ENCODE measurements around the gene CCDC97.

CCDC97 gene

DNA sequence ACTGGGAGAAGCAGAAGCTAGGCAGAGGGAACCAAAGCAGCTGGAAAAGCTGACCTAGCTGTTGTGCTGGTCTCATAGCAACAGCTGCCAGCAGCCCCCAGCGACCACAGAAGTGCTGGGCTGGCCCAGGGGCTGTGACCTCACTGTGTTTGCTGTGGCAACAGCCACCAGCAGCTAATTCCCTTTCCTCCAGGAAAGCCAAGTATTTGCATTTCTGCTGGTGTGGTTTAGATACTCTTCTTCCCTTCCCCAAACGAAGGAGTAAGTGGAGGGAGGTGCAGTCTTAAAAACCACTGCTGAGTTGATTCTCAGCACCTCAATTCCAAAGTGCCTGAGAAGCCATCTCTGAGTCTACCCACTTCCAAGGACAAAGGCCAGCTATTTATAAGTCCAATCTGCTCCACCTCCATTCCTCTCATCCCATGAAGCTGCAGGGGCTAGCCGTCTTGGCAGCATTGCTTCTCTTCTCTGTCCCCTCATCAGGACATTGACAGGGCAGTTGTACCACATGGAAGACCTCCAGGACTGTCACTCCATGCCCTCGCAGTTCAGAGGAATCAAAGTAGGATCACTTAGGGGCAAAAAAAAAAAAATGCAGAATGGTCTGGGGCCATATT lies 11.5 kb upstream of the CCDC97 start:
- DNase-seq (ENCODE audit: low spot score), result peak; percentile 62

- DNase-seq (ENCODE audit: low spot score), result peak; percentile 56
These were observed 10.8 kb upstream of the CCDC97 start for GRCh38 chr19:41299046-41299754.

DNA sequence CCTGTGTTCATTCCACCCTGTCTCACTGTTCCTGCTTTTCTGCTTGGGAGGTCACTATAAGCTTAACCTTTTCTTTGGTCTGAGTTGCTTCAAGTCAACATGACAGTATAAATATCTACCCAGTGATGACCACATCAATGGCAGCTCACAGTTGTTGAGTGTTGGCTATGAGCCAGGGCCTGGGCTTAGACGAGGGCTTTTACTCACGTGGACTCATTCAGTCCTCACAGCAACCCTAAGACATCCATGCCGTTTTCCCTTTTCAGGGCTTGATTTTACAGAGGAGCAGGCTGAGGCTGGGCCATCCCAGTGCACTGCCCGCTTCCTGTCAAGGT lies 10.2 kb upstream of the CCDC97 start:
- peak; percentile 48 for DNase-seq (ENCODE audit: low spot score)

DNA sequence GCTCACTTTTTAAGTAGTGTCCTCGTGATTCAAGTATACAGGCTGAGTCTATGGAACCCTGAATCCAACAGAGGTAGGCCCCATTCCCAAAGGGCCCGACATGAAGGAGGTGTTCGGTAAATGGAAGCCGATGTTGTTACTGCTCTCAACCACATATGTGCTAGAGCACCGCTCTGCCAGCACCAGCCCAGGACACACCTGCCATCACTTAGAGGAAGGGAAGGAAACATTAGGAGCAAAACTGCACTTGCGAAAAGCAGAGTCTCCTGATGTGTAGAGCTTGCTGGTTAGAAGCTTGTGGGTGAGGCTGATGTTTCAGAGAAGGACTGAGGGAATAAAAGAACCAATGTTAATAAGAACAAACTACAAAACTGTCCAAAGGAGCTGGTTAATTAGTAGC lies 9.4 kb upstream of the CCDC97 start:
- no peak for DNase-seq (ENCODE audit: low spot score)

GRCh38 chr19:41302624-41303351 lies 7.2 kb upstream of the CCDC97 start:
- no peak for DNase-seq (ENCODE audit: low spot score)

DNA sequence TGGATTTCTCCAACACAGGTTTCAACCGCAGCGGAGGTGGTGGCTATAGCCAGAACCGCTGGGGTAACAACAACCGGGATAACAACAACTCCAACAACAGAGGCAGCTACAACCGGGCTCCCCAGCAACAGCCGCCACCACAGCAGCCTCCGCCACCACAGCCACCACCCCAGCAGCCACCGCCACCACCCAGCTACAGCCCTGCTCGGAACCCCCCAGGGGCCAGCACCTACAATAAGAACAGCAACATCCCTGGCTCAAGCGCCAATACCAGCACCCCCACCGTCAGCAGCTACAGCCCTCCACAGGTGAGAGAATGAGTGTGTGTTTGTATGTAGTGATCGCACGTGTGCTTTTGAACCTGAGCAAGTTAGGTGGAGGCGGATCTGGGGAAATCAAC lies 6.0 kb upstream of the CCDC97 start:
- DNase-seq (ENCODE audit: low spot score), result no peak

DNA sequence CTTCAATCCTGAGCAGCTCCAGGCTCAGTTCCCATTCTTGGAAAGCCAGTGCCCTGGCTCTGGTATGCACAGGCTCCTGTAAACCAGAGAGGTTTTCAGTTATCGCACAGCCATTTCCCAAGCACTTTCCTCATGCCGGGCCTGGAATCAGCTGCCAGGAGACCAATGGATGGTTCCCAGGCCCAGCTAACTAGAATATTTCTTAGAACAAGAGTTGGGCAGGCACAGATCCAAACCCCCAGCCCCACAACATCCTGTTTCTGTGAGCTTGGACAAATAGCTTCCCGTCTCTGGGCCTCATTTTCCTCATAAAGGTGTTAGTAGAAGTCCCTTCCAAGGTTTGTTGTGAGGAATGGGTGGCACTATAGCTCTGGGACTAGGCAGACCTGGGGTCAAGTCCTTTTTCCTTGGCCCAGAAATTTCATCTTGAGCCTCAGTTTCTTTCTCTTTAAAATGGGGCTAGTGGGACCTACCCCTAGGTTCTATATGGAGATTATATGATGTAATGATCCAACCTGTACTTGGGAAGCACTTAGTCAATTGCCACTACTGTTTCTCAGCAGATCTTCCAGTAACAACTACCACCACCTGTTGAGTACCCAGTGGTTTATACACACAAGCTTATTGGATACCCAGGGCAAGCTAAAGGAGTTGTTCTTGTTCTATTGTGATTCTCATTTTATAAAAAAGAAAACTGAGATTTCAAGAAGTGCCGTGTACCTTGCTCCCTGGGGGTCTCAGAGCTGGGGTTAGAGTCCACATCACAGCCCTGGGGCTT lies 5.1 kb upstream of the CCDC97 start:
- DNase-seq (ENCODE audit: low spot score), result no peak

DNA sequence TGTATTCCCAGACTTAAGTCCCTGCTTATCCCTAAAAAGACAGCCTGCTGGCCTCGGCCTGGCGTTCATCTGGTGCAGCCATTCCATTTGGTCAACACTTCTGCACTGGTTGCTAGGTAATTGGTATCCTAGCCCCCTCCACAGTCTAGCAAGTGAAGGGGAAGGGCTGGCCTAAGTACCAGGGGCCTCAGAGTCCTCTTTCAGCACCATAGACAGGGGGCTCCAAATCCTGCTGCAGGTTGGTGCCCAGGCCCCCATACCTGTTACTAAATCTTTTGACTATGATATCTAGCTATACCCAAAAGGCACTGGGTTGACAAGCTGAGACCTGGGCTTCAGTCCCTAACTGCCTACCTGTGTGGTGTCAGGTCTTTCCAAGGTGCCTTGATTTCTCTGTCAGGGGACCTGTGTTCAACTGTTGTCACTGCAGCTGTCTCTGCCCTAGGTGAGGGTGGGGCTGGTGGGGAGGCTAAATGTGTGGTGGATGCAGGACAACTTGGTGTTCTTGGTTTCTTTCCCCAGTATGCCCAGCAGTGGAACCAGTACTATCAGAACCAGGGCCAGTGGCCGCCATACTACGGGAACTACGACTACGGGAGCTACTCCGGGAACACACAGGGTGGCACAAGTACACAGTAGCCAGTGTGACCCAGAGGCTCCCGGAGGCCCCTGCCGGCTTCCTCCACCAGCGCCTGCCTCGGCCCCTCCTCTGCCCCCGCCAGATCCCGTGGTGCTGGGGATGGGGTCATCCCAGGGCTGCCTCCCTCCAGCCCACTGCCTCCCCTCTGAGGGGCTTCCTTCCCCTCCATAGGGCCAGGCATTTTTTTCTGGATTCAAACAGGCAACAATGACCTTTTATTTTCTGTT lies 3.8 kb upstream of the CCDC97 start:
- no peak for DNase-seq (ENCODE audit: low spot score)

DNA sequence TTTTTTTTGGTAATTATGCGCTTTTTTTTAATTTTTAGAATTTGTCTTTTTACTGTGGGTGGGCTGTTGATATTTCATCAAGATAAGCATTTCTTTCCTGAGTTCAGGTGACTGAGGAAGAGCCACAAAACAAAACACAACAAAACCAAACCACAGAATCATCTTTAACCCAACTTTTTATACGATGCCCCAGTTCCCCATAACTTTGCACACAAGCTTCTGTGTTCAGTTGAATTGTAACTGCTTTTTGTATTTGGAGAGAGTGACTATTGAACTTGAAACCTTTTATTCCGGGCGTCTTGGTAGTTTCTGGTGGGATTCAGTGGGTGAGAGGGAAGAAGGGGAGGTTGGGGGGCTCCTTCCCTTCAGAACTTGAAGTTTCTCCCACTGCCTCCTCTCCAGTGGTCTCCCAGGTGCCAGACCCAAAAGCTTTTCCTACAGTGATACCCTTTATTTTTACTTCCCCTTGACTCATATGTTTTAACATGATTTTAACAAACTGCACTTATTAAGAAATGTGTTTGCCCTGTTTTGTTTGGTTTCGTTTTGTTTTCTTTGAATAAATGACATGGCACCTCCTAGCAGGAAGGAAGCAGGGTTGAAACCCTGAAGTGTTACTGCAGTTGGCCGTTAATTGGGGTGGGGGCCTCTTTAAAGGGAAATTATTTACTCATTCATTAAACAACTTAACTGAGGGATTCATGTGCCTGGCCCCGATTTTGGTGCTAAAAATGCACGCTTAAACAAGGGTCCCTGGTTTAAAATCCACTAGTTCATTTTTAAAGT lies 2.7 kb upstream of the CCDC97 start:
- no peak for DNase-seq (ENCODE audit: low spot score)

DNA sequence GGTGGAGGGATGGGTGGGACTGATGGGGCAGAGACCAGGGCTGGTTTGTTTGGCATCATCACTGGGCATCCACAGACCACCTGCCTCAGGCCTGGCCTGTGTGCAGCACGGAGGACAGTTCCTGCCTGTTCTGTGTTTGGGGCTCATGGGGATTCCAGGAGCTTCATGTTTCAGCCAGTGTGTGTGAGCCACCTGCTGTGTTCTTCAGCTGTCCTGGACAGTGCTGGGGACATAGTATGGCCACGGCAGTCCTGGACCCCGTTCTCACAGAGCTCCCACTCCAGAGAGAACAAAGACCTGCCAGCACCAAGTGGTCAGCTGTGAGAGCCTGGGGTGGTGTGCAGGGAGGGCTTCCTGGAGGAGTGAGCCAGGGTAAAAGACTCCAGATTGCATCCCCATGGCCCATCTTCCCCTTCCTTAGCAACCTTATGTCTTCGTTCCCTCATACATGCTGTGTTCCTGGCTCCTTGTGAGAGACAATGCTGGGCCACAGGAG lies 2.0 kb upstream of the CCDC97 start:
- no peak for DNase-seq (ENCODE audit: low spot score)

GRCh38 chr19:41308450-41309179 lies 1.4 kb upstream of the CCDC97 start:
- peak; percentile 91 for DNase-seq (ENCODE audit: low spot score)

DNA sequence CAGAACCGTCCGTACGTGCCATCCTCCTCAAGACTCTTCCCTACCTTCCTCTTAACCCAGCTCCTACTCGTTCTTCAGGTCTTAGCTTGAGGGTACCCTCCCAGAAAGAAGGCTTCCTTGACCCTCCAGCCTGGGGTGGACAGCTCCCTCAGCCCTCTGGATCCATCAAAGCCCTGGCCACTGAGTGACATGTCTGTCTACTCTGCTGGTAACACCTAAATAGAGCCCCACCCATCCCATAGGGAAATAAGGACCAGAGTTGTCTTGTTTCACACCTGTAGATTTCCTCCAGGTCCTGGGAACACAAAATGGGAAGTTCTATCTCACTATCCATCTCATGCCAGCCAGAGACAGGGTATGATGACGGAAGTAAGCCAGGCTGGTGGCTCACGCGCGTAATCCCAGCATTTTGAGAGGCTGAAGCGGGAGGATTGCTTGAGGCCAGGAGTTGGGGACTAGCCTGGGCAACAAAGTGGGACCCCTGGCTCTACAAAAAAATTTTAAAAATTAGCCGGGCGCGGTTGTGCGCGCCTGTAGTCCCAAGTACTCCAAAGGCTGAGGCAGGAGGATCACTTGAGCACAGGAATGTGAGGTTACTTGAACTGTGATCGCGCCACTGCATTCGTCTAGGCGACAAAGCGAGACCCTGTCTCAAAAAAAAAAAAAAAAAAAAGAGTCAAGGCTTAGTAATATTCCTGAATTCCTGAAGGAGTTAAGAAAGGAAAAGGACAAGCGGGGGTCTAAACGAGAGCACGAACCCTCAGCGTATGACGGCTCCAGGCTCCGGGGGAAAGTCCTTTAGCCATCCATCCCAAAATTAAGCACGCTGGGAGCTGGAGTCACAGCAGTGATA lies 566 bp upstream of the CCDC97 start:
- peak; percentile 21 for DNase-seq (ENCODE audit: low spot score)

DNA sequence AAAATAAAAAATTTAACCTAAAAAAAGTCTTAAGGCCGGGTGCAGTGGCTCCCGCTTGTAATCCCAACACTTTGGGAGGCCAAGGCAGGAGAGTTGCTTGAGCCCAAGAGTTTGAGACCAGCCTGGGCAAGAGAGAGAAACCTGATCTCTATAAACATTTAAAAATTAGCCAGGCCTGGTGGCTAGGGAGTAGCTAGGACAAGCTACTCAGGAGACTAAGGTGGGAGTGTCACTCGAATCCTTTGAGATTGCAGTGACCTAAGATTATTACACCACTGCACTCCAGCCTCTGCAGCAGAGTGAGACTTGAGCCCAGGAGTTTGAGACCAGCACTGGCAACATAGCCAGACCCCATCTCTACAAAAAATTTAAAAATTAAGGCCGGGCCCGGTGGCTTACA lies 1.1 kb downstream of the CCDC97 start:
- no peak for DNase-seq (ENCODE audit: low spot score)

DNA sequence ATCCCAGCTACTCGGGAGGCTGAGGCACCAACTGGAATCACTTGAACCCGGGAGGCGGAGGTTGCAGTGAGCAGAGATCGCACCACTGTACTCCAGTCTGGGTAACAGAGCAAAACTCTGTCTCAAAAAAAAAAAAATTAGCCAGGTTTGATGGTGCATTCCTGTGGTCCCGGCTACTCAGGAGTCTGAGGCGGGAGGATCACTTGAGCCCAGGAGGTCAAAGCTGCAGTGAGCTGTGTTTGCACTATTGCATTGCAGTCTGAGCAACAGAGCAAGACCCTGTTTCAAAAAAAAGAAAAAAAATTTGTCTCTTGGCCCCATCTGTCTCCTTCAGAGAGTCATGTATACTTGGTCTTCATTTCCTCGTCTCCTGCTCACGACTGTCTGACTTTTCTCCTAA lies 1.6 kb downstream of the CCDC97 start:
- DNase-seq (ENCODE audit: low spot score), result no peak

DNA sequence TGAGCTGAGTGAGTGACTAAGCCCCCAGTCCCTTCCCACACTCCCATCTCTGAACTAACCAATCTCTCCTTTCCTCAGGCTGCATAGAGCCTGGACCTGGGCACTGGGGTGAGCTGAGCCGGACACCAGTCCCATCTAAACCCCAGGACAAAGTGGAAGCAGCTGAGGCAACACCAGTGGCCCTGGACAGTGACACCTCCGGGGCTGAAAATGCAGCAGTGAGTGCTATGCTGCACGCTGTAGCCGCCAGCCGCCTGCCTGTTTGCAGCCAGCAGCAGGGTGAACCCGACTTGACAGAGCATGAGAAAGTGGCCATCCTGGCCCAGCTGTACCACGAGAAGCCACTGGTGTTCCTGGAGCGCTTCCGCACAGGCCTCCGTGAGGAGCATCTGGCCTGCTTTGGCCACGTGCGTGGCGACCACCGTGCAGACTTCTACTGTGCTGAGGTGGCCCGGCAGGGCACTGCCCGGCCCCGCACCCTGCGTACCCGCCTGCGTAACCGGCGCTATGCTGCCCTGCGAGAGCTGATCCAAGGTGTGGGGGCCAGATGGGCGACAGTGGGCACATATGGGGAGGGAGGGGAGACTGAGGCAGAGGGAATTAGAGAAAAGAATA lies 6.4 kb downstream of the CCDC97 start:
- DNase-seq (ENCODE audit: low spot score), result no peak

DNA sequence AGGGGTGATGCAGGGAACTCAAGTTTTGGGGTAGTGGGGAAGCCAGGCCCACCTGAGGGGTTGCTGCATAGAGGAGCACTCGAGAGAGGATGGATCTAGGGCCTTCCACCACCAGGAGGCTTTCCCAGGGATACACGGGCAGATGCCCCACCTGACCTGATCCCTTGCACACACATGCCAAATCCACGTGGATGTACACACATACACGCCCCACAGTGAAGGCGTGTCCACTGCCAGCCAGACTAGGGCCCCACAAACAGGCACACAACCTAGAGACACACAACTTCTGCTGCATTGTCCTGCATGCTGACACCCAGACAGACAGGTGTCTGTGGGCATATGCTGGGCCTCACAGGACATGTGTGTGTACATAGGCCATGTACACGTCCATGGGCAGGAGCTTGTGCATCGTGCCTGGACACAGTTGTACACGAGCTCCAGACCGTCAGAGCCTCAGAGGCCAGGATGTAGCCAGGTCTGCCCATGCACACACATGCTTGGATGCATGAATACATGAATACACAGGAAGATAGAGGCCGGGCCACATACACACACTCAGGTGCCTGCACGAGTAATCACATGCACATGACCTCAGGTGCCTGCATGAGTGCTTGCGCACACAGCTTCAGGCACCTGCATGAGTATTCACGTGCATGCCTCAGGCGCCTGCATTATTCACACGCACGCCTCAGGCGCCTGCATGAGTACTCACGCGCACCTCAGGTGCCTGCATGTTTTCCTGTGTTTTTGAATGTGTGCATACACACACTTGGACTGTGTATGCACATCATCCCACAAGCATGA lies 8.9 kb downstream of the CCDC97 start:
- no peak for DNase-seq (ENCODE audit: low spot score)

- DNase-seq (ENCODE audit: low spot score), result no peak
These were observed 9.7 kb downstream of the CCDC97 start for GRCh38 chr19:41319500-41320184.
